ENCODE measurements around the gene SNAPC2. TPM values are rescaled to one million over a fixed set of nuclear protein-coding genes. Genes with fewer than 3 reads are reported as not detected.
A peak's percentile ranks its signal among the peaks of the same experiment; 100 is the strongest.
"Not testable (repeated sequence)": the region's sequence is repeated elsewhere in the genome, so short reads cannot be mapped to it uniquely, and the experiment has no call there.

The SNAPC2 gene
- total RNA-seq, 1 donor from 2014 or later = 8.2 TPM

DNA sequence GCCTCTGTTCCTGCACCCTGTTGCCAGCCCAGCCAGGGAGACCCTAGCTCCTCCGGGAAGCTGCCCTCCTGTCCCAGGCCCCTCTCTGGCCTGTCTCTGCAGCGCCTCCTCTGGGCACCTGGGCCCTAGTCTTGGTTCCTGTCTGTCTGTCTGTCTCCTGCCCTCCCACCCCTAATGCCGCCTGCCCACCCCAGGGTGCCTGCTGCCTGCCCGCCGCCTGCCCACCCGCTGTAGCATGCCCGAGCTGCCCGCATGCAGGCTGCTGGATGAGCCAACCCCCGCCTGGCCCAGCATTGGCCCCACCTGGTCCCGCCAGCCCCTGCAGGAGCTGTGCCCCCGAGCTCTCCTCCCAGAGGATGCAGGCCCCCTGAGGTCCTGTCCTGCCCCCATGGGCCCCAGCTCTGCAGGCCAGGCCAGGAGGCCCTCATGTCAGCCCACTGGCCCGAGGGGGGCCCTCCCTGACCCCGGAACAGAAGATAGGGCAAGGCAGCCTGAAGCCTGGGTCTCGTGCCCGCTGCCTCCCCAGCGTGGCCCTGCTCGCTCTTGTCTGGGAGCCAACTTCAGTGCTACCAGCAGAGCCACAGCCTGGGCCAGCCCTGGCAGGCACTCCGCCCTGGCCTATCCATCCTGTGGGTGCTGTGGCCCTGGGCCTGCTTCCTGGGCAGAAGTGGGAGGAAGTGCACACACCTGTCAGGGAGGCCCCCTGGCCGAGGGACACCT is 11.2 kb upstream of the SNAPC2 start:
- no peak for DNase-seq

GRCh38 chr19:7909471-7910067 is 10.6 kb upstream of the SNAPC2 start:
- no peak for DNase-seq

DNA sequence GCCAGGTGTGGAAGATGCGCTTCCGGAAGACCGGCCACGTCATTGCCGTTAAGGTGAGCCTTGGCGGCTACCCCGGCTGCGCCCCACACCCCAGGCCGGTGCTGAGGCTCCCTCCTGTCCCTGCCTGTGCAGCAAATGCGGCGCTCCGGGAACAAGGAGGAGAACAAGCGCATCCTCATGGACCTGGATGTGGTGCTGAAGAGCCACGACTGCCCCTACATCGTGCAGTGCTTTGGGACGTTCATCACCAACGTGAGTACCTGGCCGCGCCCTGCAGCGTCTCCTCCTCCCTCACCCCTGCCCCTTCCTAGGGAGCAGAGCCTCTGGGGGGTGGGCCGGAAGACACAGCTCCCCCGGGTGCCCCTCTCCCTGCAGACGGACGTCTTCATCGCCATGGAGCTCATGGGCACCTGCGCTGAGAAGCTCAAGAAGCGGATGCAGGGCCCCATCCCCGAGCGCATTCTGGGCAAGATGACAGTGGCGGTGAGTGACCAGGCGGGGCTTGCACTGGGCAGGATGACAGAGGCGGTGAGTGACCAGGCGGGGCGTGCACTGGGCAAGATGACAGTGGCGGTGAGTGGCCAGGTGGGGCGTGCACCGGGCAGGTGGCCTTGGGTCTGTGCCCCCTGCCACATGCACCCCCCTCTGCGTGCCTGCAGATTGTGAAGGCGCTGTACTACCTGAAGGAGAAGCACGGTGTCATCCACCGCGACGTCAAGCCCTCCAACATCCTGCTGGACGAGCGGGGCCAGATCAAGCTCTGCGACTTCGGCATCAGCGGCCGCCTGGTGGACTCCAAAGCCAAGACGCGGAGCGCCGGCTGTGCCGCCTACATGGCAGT is 9.6 kb upstream of the SNAPC2 start:
- no peak for DNase-seq

GRCh38 chr19:7911508-7912143 is 8.5 kb upstream of the SNAPC2 start:
- no peak for DNase-seq

- DNase-seq = no peak
These were observed 7.9 kb upstream of the SNAPC2 start for GRCh38 chr19:7912144-7912696.

- DNase-seq = no peak
These were observed 7.2 kb upstream of the SNAPC2 start for GRCh38 chr19:7912697-7913564.

GRCh38 chr19:7913652-7914051 is 6.5 kb upstream of the SNAPC2 start:
- no peak for DNase-seq

- no peak for DNase-seq
These were observed 6.0 kb upstream of the SNAPC2 start for GRCh38 chr19:7914099-7914498.

GRCh38 chr19:7914598-7915045 is 5.5 kb upstream of the SNAPC2 start, which contains the start of gene TGFBR3L:
Gene TGFBR3L (plus strand): TSS chr19:7914830.
- no peak for DNase-seq

- no peak for DNase-seq
These were observed 4.7 kb upstream of the SNAPC2 start for GRCh38 chr19:7915250-7916102.

DNA sequence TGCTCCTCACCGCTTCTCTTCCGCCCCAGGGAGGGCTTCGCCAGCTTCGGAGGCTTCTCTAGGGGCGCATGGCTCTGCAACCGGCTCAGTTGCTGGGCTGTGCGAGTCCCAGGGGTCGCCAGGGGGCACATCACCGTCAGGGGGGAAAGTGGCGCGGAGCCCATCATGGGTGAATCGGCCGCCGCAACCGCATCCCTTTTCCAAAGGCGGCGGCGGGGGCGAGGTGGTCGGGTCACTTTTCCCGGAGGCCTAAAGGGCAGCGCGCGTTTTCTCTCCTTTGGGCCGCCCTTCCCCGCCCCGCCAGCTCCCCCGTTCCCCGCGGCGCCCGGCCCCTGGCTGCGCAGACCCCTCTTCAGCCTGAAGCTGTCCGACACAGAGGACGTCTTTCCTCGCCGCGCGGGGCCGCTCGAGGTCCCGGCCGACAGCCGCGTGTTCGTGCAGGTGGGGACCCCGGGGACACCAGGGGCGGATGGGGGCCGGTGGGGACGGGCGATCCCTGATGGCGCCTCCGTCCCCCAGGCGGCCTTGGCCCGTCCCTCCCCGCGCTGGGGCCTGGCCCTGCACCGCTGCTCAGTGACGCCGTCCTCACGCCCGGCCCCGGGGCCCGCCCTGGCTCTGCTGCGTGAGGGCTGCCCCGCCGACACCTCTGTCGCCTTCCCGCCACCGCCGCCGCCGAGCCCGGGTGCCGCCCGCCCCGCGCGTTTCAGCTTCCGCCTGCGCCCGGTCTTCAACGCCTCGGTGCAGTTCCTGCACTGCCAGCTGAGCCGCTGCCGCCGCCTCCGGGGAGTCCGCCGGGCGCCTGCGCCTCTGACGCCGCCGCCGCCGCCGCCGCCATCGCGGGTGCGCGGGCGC is 3.8 kb upstream of the SNAPC2 start:
- no peak for DNase-seq

DNA sequence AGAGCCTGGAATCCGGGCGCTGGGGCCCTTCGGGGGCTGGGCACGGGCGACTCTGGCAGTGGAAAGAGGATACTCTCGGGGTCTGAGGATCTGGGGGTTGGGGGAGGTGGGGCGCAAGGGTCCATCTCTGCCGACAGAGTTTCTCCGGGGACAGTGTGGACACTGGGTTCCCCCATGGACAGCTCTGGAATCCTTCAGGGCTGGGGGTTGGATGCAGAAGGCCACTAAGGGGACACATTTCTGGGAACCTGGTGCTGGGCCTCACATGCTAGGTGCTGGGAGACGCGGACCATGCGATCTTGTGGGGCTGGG is 3.2 kb upstream of the SNAPC2 start:
- DNase-seq = no peak

DNA sequence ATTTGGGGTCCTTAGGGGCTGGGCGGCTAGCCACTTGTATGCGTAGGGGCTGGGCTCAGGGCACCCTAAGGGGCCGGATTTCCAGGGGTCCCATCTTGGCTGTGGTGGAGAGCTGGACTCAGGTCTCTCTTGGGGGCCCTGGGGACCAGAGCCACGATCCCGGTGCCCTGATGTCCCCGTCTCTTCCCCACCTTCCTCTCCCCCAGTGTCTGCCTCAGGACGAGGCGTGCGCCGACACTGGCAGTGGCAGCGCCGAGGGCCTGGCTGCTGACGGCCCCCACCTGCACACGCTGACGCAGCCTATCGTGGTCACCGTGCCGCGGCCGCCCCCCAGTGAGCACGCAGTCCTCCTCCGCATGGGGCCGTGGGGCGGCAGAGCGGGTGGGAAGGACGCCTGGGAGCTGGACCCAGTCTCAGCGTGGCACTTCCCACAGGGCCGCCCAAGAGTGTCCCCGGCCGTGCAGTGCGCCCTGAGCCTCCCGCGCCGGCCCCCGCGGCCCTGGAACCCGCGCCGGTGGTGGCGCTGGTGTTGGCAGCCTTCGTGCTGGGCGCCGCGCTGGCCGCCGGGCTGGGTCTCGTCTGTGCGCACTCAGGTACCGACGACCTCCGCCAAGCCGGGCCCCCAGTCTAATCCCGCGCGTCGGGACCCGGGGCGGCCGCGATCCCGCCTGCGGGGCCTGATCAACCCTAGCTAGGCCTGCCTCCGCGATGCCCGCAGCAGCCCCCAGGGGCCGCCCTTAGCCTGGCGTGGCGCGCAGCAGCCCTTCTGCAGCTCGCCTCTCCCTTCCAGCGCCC is 2.7 kb upstream of the SNAPC2 start:
- peak; percentile 59 for DNase-seq

GRCh38 chr19:7918062-7918614 is 2.0 kb upstream of the SNAPC2 start:
- DNase-seq = not testable (repeated sequence)

GRCh38 chr19:7918615-7919421 is 1.3 kb upstream of the SNAPC2 start:
- no peak for DNase-seq

- peak; percentile 99 for DNase-seq
These were observed 572 bp downstream of the SNAPC2 start for GRCh38 chr19:7920519-7921301.
